Right lobe of liver (tissue), 6 donors: ENCODE results near the gene CDK14. TPM values are rescaled to one million over a fixed set of nuclear protein-coding genes. Genes with fewer than 3 reads are reported as not detected.

ENCODE experiments used
- ATAC-seq, 4 donors: fragments of 200-7000 bp; cut with Tn5 transposase; one replicate each; pipeline ENCODE4 v1.9.1; 2020; ENCODE audit warnings: mild to moderate bottlenecking in 4 of 4, moderate library complexity in 4 of 4
- DNase-seq, 3 donors: peaks; one replicate each; pipeline ENCODE4 v3.0.0-alpha.2; 2020
- H3K27ac ChIP-seq, 3 donors: fragments of 200-600 bp; one replicate each; pipeline ENCODE4 v1.8.0; 2022
- H3K27me3 ChIP-seq, 2 donors: fragments of 200-600 bp; one replicate each; pipeline ENCODE4 v1.8.0; 2022
- H3K36me3 ChIP-seq, 4 donors: fragments of 200-600 bp; sonication (generic) in 1 of 4; one replicate each; pipeline versions ENCODE4 v1.5.1 to v1.8.0; 2017 to 2022; ENCODE audit warnings: control low read depth in 1 of 4
- H3K4me1 ChIP-seq, 4 donors: fragments of 200-600 bp; sonication (generic) in 1 of 4; one replicate each; pipeline versions ENCODE4 v1.5.1 to v1.8.0; 2017 to 2022; ENCODE audit warnings: control low read depth in 1 of 4
- H3K4me3 ChIP-seq, 3 donors: fragments of 200-600 bp; one replicate each; pipeline ENCODE4 v1.8.0; 2022
- H3K9me3 ChIP-seq, 4 donors: fragments of 200-600 bp; sonication (generic) in 1 of 4; one replicate each; pipeline versions ENCODE4 v1.5.1 to v1.8.0; 2017 to 2022; ENCODE audit warnings: control low read depth in 1 of 4
- POLR2A ChIP-seq: fragments of 450-650 bp; IDR thresholded peaks from one replicate; pipeline ENCODE4 v1.6.1; 2017; ENCODE audit warnings: antibody characterized with exemption, mild to moderate bottlenecking
- WGBS: methylation state at CpG from one replicate; pipeline ENCODE4 v1.1.6; 2018; ENCODE audit warnings: low coverage, low lambda C conversion rate; ENCODE audit not compliant: insufficient coverage; ENCODE audit errors: missing lambda C conversion rate; 5-methylcytosine and 5-hydroxymethylcytosine counted together
- intact Hi-C, 2 donors: fragments of 100-400 bp; cut with DNase I; formaldehyde crosslinking; loops; one replicate each; pipeline versions ENCODE4 v1.11.2 to v1.14.1; 2022
- total RNA-seq, 6 experiments: library from RNA; depleted of rRNA in 2 of 6; stranded (reverse); fragments of >200 nt in 2 of 6; fragmentation: NEBNext Ultra II Directional in 3 of 6; extraction: Animal tissue kit (Norgen Biotek cat#: 25700) in 3 of 6; gene quantifications; one replicate each; pipeline versions ENCODE4 v1.1.0 to v1.2.4, GENCODE V29; 2016 to 2023
- TF ChIP-seq, protein P1 (sequence below), 4 donors: fragments of 200-600 bp in 3 of 4; fragments of 450-650 bp in 1 of 4; IDR thresholded peaks; one replicate each; pipeline versions ENCODE4 v1.5.1 to v1.8.0; 2016 to 2022; ENCODE audit warnings: antibody characterized with exemption in 4 of 4, mild to moderate bottlenecking in 2 of 4
- donor health status: DM: no; HTN: yes; CAD: no.
- donor health status: DM: no; HTN: no; CAD: no.
- donor health status: DM: no; HTN: no; CAD: no.
- donor health status: DM: no; HTN: yes; CAD: no.
- donor health status: DM: no; HTN: yes; CAD: no.

The CDK14 gene
- total RNA-seq, 6 experiments from 2014 or later = 12.6 to 28.7 (median 17.9) TPM

DNA sequence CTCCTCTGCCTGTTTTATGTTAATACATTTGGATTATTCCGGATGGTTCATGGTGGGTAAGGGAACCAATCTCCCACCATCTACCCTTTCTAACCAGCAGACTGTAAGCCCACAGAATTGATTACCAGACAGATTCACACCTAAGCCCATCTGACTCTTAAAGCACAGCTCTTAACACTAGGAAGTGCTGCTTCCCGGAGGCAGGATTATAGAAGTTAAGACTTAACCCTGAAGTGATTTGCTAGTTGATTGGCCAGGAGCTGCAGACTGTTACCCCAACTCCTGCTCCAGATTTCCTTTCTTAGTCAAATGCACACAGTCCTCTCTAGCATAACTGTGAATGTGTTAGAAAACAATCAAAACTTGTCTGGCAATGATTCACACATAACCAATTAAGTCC, 221.7 kb downstream of the CDK14 start:
- no peak overlapping the region for H3K4me3 ChIP-seq
- ATAC-seq (no peak), DNase-seq (no peak)
- H3K9me3 ChIP-seq = no peaks in the 10 kb centered on the region
- H3K4me1 ChIP-seq = peaks cover 0 to 3% (median 0%) of the 10 kb centered on the region in 4 donors
- 47% methylated on average over 2 of the region's 2 CpGs for WGBS
- H3K27me3 ChIP-seq = no peaks in the 10 kb centered on the region
- intact Hi-C loops = no loop called here
- TF ChIP-seq, protein P1, sequence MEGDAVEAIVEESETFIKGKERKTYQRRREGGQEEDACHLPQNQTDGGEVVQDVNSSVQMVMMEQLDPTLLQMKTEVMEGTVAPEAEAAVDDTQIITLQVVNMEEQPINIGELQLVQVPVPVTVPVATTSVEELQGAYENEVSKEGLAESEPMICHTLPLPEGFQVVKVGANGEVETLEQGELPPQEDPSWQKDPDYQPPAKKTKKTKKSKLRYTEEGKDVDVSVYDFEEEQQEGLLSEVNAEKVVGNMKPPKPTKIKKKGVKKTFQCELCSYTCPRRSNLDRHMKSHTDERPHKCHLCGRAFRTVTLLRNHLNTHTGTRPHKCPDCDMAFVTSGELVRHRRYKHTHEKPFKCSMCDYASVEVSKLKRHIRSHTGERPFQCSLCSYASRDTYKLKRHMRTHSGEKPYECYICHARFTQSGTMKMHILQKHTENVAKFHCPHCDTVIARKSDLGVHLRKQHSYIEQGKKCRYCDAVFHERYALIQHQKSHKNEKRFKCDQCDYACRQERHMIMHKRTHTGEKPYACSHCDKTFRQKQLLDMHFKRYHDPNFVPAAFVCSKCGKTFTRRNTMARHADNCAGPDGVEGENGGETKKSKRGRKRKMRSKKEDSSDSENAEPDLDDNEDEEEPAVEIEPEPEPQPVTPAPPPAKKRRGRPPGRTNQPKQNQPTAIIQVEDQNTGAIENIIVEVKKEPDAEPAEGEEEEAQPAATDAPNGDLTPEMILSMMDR (IDR thresholded peaks at IDR 0.05) = no peak
- TF ChIP-seq POLR2A = no peak
- H3K27ac ChIP-seq = no peak overlapping the region
- H3K36me3 ChIP-seq = no peaks in the 10 kb centered on the region

DNA sequence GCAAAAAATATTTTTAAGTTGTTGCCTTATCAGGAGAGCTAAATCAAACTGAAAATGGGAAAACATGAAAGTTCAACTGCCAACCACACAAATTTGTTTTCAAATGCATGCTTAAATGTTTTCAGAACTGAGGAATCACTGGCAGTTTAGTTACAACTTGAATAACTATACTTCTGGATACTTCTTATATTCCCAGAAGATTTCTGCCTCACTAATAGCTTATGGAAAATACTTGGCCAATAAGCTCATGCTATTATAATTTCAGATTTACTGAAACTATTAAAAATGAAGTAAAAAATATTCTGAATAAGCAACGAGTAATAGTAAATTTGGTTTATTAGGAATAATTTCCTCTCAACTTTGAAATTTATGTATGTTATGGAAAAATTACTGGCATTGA, 222.2 kb downstream of the CDK14 start:
- Histone ChIP-seq H3K27me3 (no peaks in the 10 kb centered on the region), H3K4me3 (no peak overlapping the region), H3K27ac (no peak overlapping the region), H3K36me3 (no peaks in the 10 kb centered on the region), H3K9me3 (no peaks in the 10 kb centered on the region), H3K4me1 (peaks cover 0 to 3% (median 0%) of the 10 kb centered on the region in 4 donors)
- 87% methylated on average over 1 of the region's 1 CpG for WGBS
- ATAC-seq (no peak), DNase-seq (no peak)
- intact Hi-C loops = no loop called here
- TF ChIP-seq, protein P1 (IDR thresholded peaks at IDR 0.05) = no peak
- no peak for TF ChIP-seq POLR2A

DNA sequence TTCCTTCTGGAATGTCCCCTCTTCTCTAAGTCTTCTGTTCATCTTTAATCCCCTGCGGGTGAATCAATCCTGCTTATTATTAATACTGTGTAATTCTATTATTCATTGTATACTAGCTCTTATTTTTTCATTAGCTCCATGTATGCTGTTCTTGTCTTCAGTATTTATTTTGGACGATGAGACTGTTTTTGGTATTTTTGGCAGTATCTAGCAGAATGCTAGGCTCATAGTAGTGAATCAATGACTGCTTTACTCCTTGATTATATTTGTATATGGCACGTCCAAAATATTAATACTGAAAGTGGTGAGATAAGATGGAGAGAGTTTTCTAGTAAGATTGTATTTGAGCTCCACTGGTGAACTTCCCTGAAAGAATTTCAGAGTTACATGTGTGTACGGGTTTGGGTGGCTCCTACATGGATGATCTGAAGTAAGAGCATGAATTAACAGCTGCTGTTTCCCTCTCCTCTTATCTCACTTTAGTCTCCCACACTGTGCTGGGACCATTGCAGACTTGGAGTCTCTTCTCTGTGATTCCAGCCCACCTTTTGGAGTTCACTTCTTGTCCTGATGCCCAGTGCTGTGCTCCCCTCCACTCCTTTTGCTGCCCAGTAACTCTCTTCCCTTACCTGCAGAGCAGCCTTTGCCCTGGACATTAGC, 226.0 kb downstream of the CDK14 start:
- peak; percentile 44 to 58 (median 50) for ATAC-seq
- intact Hi-C loops = no loop called here
- Histone ChIP-seq H3K27ac (no peak overlapping the region), H3K4me1 (peaks cover 0 to 3% (median 0%) of the 10 kb centered on the region in 4 donors), H3K27me3 (no peaks in the 10 kb centered on the region), H3K9me3 (no peaks in the 10 kb centered on the region), H3K36me3 (no peaks in the 10 kb centered on the region), H3K4me3 (no peak overlapping the region)
- WGBS = 53% methylated on average over 4 of the region's 4 CpGs
- no peak for DNase-seq
- TF ChIP-seq, protein P1 (IDR thresholded peaks at IDR 0.05) = no peak

DNA sequence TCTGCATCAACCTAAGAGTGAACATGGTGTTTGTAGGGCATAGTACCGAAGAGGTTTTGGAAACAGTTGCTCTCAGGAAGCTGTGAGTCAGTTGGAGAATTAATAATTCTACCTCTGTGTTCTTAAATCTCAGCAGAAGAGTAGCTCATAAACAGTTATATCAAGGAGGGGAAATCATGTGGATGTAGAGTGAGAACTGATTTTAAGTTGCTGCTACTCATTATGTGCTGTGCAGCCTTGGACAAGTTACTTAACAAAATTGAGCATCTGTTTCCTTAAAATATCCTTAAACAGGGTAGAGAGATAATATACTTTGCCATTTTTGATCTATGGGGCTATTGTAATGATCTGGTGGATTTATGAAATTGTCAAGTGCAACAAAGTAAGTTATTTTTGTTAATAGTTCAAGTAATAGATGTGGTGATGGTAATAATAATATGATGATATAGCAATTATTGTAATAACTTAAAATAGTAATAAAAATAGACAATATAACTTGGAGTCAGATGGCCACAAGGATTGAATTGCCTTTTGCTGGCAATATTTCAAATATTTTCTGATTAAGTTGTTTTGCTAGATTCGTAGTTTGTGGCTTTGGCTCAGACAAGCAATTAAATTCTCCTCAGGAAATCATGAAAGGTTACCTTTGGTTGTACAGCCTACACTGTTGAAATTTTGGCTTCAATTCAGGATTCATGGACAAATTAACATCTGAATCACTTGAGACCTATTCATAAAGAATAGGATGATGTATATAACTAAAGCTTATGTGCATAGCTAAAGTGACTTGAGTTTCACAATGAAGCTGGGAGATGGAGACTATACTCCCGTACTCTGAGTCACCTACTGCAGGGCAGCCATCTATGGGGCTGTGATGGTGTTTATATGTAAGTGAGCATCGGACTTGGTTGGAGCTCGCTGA, 228.5 kb downstream of the CDK14 start:
- Histone ChIP-seq H3K9me3 (no peaks in the 10 kb centered on the region), H3K27ac (no peak overlapping the region), H3K36me3 (no peaks in the 10 kb centered on the region), H3K27me3 (no peaks in the 10 kb centered on the region), H3K4me1 (peaks cover 0 to 3% (median 0%) of the 10 kb centered on the region in 4 donors), H3K4me3 (no peak overlapping the region)
- intact Hi-C loops = no loop called here
- TF ChIP-seq, protein P1 (IDR thresholded peaks at IDR 0.05) = no peak
- no peak for TF ChIP-seq POLR2A
- WGBS = 50% methylated on average over 5 of the region's 5 CpGs
- ATAC-seq (no peak), DNase-seq (no peak)
